OCI-LY1 (cell line): ENCODE measurements around the gene DUSP3.

Source experiments
- CTCF ChIP-seq: fragments of 200-600 bp; sonication (generic), shearing (Covaris generic); IDR thresholded peaks from 2 replicates; pipeline ENCODE4 v1.5.1; 2017; ENCODE audit warnings: mild to moderate bottlenecking, antibody characterized with exemption, low read length, moderate library complexity, mixed read lengths
- EZH2 ChIP-seq: fragments of 200-600 bp; sonication (generic), shearing (Covaris generic); IDR thresholded peaks from 2 replicates; pipeline ENCODE4 v1.8.0; 2017; ENCODE audit warnings: borderline replicate concordance, mixed run types, mild to moderate bottlenecking, antibody characterized with exemption, low read length, moderate library complexity, mixed read lengths

GRCh38 chr17:43768943-43769342 is 9.8 kb downstream of the DUSP3 start:
- TF ChIP-seq CTCF (no peak), EZH2 (no peak)
